Transverse colon (tissue), 4 donors: Measurements from ENCODE around the gene SINHCAF.

ENCODE experiments used
- CTCF ChIP-seq, 5 experiments: fragments of 200-600 bp in 3 of 5; fragments of 450-650 bp in 2 of 5; sonication (generic) in 3 of 5; IDR thresholded peaks; 1 replicate in 2 of 5; 2 replicates in 3 of 5; pipeline ENCODE4 v1.5.1; 2016 to 2017; ENCODE audit warnings: antibody characterized with exemption in 5 of 5, inconsistent platforms in 3 of 5, mild to moderate bottlenecking in 2 of 5, moderate library complexity in 1 of 5
- EP300 ChIP-seq: sonication (generic); formaldehyde crosslinking; IDR thresholded peaks from one replicate; pipeline ENCODE4 v1.6.1; 2017; ENCODE audit warnings: antibody characterized with exemption, low read depth
- POLR2A ChIP-seq: fragments of 450-650 bp; IDR thresholded peaks from one replicate; pipeline ENCODE4 v1.6.1; 2016; ENCODE audit warnings: antibody characterized with exemption, mild to moderate bottlenecking, moderate library complexity
- POLR2AphosphoS5 ChIP-seq, 3 donors: sonication (generic); formaldehyde crosslinking; IDR thresholded peaks; one replicate each; pipeline ENCODE4 v1.6.1; 2016; ENCODE audit warnings: antibody characterized with exemption in 3 of 3

- TF ChIP-seq CTCF (IDR thresholded peaks at IDR 0.05) (no peak), POLR2AphosphoS5 (IDR thresholded peaks at IDR 0.05) (no peak), POLR2A (no peak), EP300 (no peak)
Measured at GRCh38 chr12:31257784-31258183, 68.2 kb downstream of the SINHCAF start.
